Esophagus muscularis mucosa (tissue), 4 donors: ENCODE measurements around the gene FRAS1.
A peak's percentile ranks its signal among the peaks of the same experiment; 100 is the strongest.

Experiments used
- CTCF ChIP-seq, 3 experiments: fragments of 200-600 bp in 2 of 3; fragments of 450-650 bp in 1 of 3; sonication (generic) in 2 of 3; IDR thresholded peaks; one replicate each; pipeline ENCODE4 v1.5.1; 2017 to 2019; ENCODE audit warnings: antibody characterized with exemption in 3 of 3, mild to moderate bottlenecking in 2 of 3, moderate library complexity in 1 of 3
- EP300 ChIP-seq: sonication (generic); formaldehyde crosslinking; IDR thresholded peaks from one replicate; pipeline ENCODE4 v1.6.1; 2017; ENCODE audit warnings: antibody characterized with exemption
- POLR2A ChIP-seq: fragments of 450-650 bp; IDR thresholded peaks from one replicate; pipeline ENCODE4 v1.6.1; 2017; ENCODE audit warnings: antibody characterized with exemption, moderate library complexity, mild to moderate bottlenecking, low read depth
- POLR2AphosphoS5 ChIP-seq, 2 donors: sonication (generic); formaldehyde crosslinking; IDR thresholded peaks; one replicate each; pipeline ENCODE4 v1.6.1; 2017; ENCODE audit warnings: antibody characterized with exemption in 2 of 2

DNA sequence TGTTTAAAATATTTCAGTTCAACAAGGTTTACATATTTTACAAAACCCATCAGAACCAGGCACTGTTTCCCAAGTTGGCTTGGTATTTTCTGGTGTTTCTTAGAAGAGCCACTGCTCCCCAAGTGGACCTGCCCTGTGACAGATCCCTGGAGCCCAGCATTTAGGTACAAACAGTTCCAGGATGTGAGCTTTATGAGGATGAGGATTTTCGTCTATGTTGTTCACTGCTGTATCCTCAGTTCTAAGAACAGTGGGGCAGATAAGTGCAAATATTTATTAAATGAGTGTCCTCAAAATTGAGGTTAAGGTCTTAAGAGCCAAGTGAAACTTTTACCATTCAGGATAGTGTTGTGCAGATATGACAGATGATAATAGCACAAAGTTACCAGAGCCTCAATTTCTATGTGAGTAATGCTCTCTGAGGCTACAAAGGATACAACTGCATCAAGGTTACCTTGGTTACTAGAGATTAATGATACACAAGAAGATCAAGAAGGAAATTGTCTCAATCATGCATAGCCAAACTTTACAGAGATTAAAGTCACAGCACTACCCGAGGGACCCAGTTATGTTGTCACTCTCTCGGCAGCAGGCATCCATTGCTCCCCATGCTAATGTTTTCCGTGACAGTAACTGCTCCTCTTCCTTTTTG is 531.9 kb downstream of the FRAS1 start:
- TF ChIP-seq EP300: no peak
- no peak for TF ChIP-seq POLR2A
- no peak for TF ChIP-seq CTCF (IDR thresholded peaks at IDR 0.05)
- TF ChIP-seq POLR2AphosphoS5 (IDR thresholded peaks at IDR 0.05): peak in 1 of 2 donors; percentile 25
